K562 (cell line): ENCODE results near the gene CCDC186. TPM values are rescaled to one million over a fixed set of nuclear protein-coding genes. Genes with fewer than 3 reads are reported as not detected.

Experiments used
- ATAC-seq: fragments of 200-7000 bp; cut with Tn5 transposase; 3 replicates; pipeline ENCODE4 v1.9.1; 2020; ENCODE audit warnings: moderate library complexity
- BruUV-seq: library from RNA; stranded (reverse); fragments of 400-500 nt; replicated peaks from 2 replicates; lab custom pipeline; 2021; lab: Mats Ljungman, UMichigan
- CTCF ChIA-PET: fragments of 300-600 bp; formaldehyde crosslinking; extraction: SDS; loops from one replicate; lab custom pipeline; 2021; ENCODE audit warnings: low intra/inter-chr PET ratio; lab: Yijun Ruan, JAX
- POLR2A ChIA-PET: fragments of 300-600, 350-650 bp; sonication (Branson Sonifier 250); formaldehyde crosslinking; extraction: SDS; loops from one replicate; lab custom pipeline; 2021; ENCODE audit warnings: antibody characterized with exemption, inconsistent platforms; lab: Yijun Ruan, JAX
- DNase-seq, 4 experiments: peaks; one replicate each; pipeline versions ENCODE4 v3.0.0 to v3.0.0-alpha.2; 2011 to 2018; ENCODE audit warnings: low spot score in 3 of 4, mixed read lengths in 3 of 4; ENCODE audit errors: extremely low read depth in 1 of 4
- FAIRE-seq: peaks from 2 replicates; lab custom pipeline; 2011; peaks lifted over from hg19 to GRCh38; lab: Jason Lieb, UNC
- H2AFZ ChIP-seq: 2 replicates; pipeline ENCODE4 v1.6.0; 2011; ENCODE audit warnings: low read depth, low read length, control low read depth, inconsistent platforms
- H3K27ac ChIP-seq: fragments of 200-600 bp; 3 replicates; pipeline ENCODE4 v1.8.0; 2011; ENCODE audit warnings: low read depth, mild to moderate bottlenecking, control low read depth, inconsistent platforms, low read length, moderate library complexity, mixed read lengths; ENCODE audit errors: extremely low read depth
- H3K27me3 ChIP-seq, 2 experiments: fragments of 300-600 bp in 1 of 2; 2 replicates in 1 of 2; 3 replicates in 1 of 2; pipeline versions ENCODE4 v1.6.0 to v1.8.0; 2011; ENCODE audit warnings: inconsistent platforms in 2 of 2, low read length in 2 of 2, mild to moderate bottlenecking in 1 of 2, mixed read lengths in 1 of 2, moderate library complexity in 1 of 2; ENCODE audit not compliant: control insufficient read depth in 2 of 2, insufficient read depth in 2 of 2
- H3K36me3 ChIP-seq: fragments of 300-600 bp; 3 replicates; pipeline ENCODE4 v1.8.0; 2011; ENCODE audit warnings: mild to moderate bottlenecking, low read length, inconsistent platforms; ENCODE audit not compliant: control insufficient read depth, insufficient read depth
- H3K4me1 ChIP-seq, 2 experiments: fragments of 200-600 bp in 1 of 2; replicated peaks in 1 of 2; 2 replicates in 1 of 2; 3 replicates in 1 of 2; pipeline versions ENCODE4 v1.5.1 to v1.8.0; 2011; ENCODE audit warnings: inconsistent platforms in 2 of 2, low read length in 2 of 2, mild to moderate bottlenecking in 1 of 2, mixed read lengths in 1 of 2, moderate library complexity in 1 of 2; ENCODE audit not compliant: control insufficient read depth in 2 of 2, insufficient read depth in 2 of 2
- H3K4me2 ChIP-seq: 2 replicates; pipeline ENCODE4 v1.6.1; 2011; ENCODE audit warnings: low read length, control low read depth, inconsistent platforms, mixed read lengths; ENCODE audit not compliant: insufficient read depth
- H3K4me3 ChIP-seq: fragments of 200-600 bp; sonication (generic), shearing (Covaris generic); 2 replicates; pipeline ENCODE4 v1.5.1; 2016; ENCODE audit warnings: control low read depth, inconsistent platforms
- H3K79me2 ChIP-seq: fragments of 200-600 bp; 3 replicates; pipeline ENCODE4 v1.8.0; 2011; ENCODE audit warnings: low read length, inconsistent platforms; ENCODE audit not compliant: control insufficient read depth, insufficient read depth
- H3K9ac ChIP-seq, 2 experiments: 2 replicates each; pipeline versions ENCODE4 v1.6.0 to v1.6.1; 2011; ENCODE audit warnings: low read depth in 2 of 2, low read length in 2 of 2, control low read depth in 1 of 2, inconsistent platforms in 1 of 2, mild to moderate bottlenecking in 1 of 2, mixed read lengths in 1 of 2; ENCODE audit not compliant: insufficient read depth in 1 of 2
- H3K9me1 ChIP-seq: one replicate; pipeline ENCODE4 v1.6.0; 2011; ENCODE audit warnings: inconsistent platforms, mild to moderate bottlenecking, low read length, moderate library complexity; ENCODE audit not compliant: control insufficient read depth, insufficient read depth
- H3K9me3 ChIP-seq: replicated peaks from 2 replicates; pipeline ENCODE4 v1.5.1; 2011; ENCODE audit warnings: low read depth, low read length, inconsistent platforms; ENCODE audit not compliant: control insufficient read depth, insufficient read depth
- H4K20me1 ChIP-seq: replicated peaks from 2 replicates; pipeline ENCODE4 v1.6.1; 2011; ENCODE audit warnings: low read length, inconsistent platforms, mixed read lengths; ENCODE audit not compliant: control insufficient read depth, insufficient read depth
- CBX5 ChIP-seq: IDR thresholded peaks from 2 replicates; pipeline ENCODE4 v1.6.1; 2014; ENCODE audit warnings: low read depth, borderline replicate concordance
- CTBP1 ChIP-seq: fragments of 450-650 bp; IDR thresholded peaks from 2 replicates; pipeline ENCODE4 v1.6.1; 2016; ENCODE audit warnings: borderline replicate concordance
- EHMT2 ChIP-seq: fragments of 450-650 bp; IDR thresholded peaks from 2 replicates; pipeline ENCODE4 v1.6.1; 2018; ENCODE audit warnings: antibody characterized with exemption
- NEUROD1 ChIP-seq: fragments of 150-350 bp; IDR thresholded peaks from 2 replicates; pipeline ENCODE4 v1.6.1; 2014; ENCODE audit warnings: borderline replicate concordance, low read length, low read depth; ENCODE audit not compliant: partially characterized antibody
- SAFB ChIP-seq: fragments of 200-400 bp; formaldehyde crosslinking; IDR thresholded peaks from 2 replicates; pipeline ENCODE4 v1.6.1; 2017; ENCODE audit warnings: low read depth, low read length, borderline replicate concordance
- ZNF165 ChIP-seq: fragments of 250-450 bp; sonication (Bioruptor Pico); IDR thresholded peaks from 2 replicates; pipeline ENCODE4 v1.4.0; 2020; ENCODE audit warnings: borderline replicate concordance
- ZNF311 ChIP-seq: fragments of 250-450 bp; sonication (Bioruptor Pico); IDR thresholded peaks from 2 replicates; pipeline ENCODE4 v1.4.0; 2020; ENCODE audit warnings: mild to moderate bottlenecking, moderate library complexity
- WGBS: fragments of 100-300 bp; shearing (Covaris generic); methylation state at CpG from one replicate; pipeline ENCODE4 v1.1.6; 2016; ENCODE audit warnings: low coverage, mixed read lengths; ENCODE audit not compliant: insufficient coverage; ENCODE audit errors: missing lambda C conversion rate; 5-methylcytosine and 5-hydroxymethylcytosine counted together
- in situ Hi-C: fragments of 300-500 bp; cut with MboI; formaldehyde crosslinking; loops from 4 replicates; pipeline ENCODE4 v1.15.0; 2018; ENCODE audit warnings: inconsistent platforms, mixed read lengths
- intact Hi-C: fragments of 100-400 bp; cut with micrococcal nuclease; formaldehyde crosslinking; loops from 2 replicates; pipeline ENCODE4 v1.14.2; 2022
- microRNA counts: library from miRNA; unstranded; fragments of <30 nt; microRNA quantifications from one replicate; lab custom pipeline; 2016
- polyA plus RNA-seq, 8 experiments: library from polyadenylated mRNA; depleted of rRNA in 4 of 8; stranded (reverse) in 5 of 8; unstranded in 3 of 8; fragments of >200 nt; fragmentation: Nextera tagmentation in 2 of 8; fragmentation: Illumina TruSeq in 1 of 8; extraction: Ambion mirVana in 2 of 8; extraction: Trizol in 1 of 8; gene quantifications; 2 replicates each; pipeline versions ENCODE4 v1.2.1 to v1.2.3, GENCODE V29; 2011 to 2014; ENCODE audit warnings: inconsistent platforms in 1 of 8, missing spikeins in 1 of 8
- small RNA-seq: library from RNA; depleted of rRNA; stranded (forward); fragments of <200 nt; gene quantifications from one replicate; pipeline ENCODE3, GENCODE V24; 2014
- total RNA-seq, 7 experiments: library from RNA; depleted of rRNA in 6 of 7; stranded (reverse); fragments of >200 nt in 6 of 7; fragmentation: Illumina TruSeq in 2 of 7; extraction: Trizol in 2 of 7; gene quantifications; 2 replicates each; pipeline versions ENCODE4 v1.2.1 to v1.2.3, GENCODE V29; 2011 to 2021; ENCODE audit warnings: low replicate concordance in 1 of 7

Gene CCDC186
- total and polyA plus RNA-seq, 9 of the 15 experiments (the other 6 are each of a cell fraction or from before 2014, with no cell fraction given), result 2.0 to 7.5 (median 4.7) TPM

DNA sequence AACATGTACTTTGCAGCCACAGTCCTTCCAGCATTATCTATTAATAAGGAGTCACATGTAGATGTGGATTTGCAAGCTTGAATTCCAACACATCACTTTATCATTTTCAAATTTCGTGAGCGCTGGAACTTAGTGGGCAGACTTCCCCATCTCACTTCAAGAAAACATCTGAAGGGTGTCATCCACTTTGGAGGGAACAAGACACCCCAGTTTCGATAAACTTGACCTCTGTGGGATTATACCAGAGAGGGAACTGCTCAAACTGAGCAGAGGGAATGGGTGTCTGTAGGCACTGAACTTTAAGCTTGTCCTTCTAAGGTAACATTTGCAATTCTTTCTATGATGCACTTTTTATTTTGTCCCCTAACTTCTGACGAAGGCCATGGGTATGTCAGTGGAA lies 102.8 kb downstream of the CCDC186 start:
- Histone ChIP-seq H3K9me3 (no peaks in the 10 kb centered on the region), H3K4me2 (no peak overlapping the region), H3K79me2 (no peaks in the 10 kb centered on the region), H2AFZ (no peak overlapping the region), H4K20me1 (no peaks in the 10 kb centered on the region), H3K9me1 (no peaks in the 10 kb centered on the region), H3K36me3 (no peaks in the 10 kb centered on the region), H3K27me3 (peaks cover 0 to 2% of the 10 kb centered on the region in 2 experiments; a peak in 2 of 5 replicates)
- ChIA-PET CTCF (no interaction called here), POLR2A (no interaction called here)
- DNase-seq, result no peak
- no peak for ATAC-seq
- FAIRE-seq, result no peak
- TF ChIP-seq CBX5, result no peak
- no peak for TF ChIP-seq CTBP1
- TF ChIP-seq NEUROD1, result no peak
- no peak for TF ChIP-seq EHMT2
- TF ChIP-seq ZNF165, result no peak
- TF ChIP-seq SAFB, result no peak
- TF ChIP-seq ZNF311, result no peak
- TF ChIP-seq, all 486 proteins: peak for 0
- BruUV-seq, result no TSS peak
- Histone ChIP-seq H3K9ac (no peak overlapping the region), H3K4me1 (no peaks in the 10 kb centered on the region), H3K4me3 (no peak overlapping the region), H3K27ac (no peak overlapping the region)
- 0% methylated on average over 4 of the region's 4 CpGs for whole genome bisulfite sequencing
- in situ Hi-C loops, result no loop called here
- intact Hi-C loops, result no loop called here

MicroRNAs within 50 kb of the gene (microRNA counts, 767-probe panel; counts per million panel counts)
- not detected for microRNA hsa-miR-2110 (lab: Ali Mortazavi, UCI)

Small RNA genes within 50 kb of the gene (small RNA-seq; reads per million reads assigned to genes)
- not detected for gene RF02277
- gene RNU6-709P, result not detected

Other genes starting within 250 kb of the CCDC186 start
- 0.09 and 0.12 TPM in 2 replicates for gene ADRB1, start 130.3 kb downstream of the CCDC186 start, total RNA-seq (2014; rRNA removed)
- gene ADRB1, start 130.3 kb downstream of the CCDC186 start, total RNA-seq (2014; rRNA removed; fragmentation: Illumina TruSeq; extraction: Trizol), result 0.06 TPM in 1 of 2 replicates, not detected in the other
- not detected in 2 replicates for gene ADRB1, start 130.3 kb downstream of the CCDC186 start, total RNA-seq (2015; rRNA removed; fragmentation: Illumina TruSeq; extraction: Trizol)
- 0.07 and 0.11 TPM in 2 replicates for gene ADRB1, start 130.3 kb downstream of the CCDC186 start, total RNA-seq (2021)
- 0.07 TPM in 1 of 2 replicates, not detected in the other for gene ADRB1, start 130.3 kb downstream of the CCDC186 start, polyA plus RNA-seq (2011; rRNA removed)
- not detected in 2 replicates for gene ADRB1, start 130.3 kb downstream of the CCDC186 start, polyA plus RNA-seq (2014; fragmentation: Illumina TruSeq; extraction: Trizol)
- under 1 TPM in 1 of 2 experiments, not detected in 1; 0.07 TPM for gene ADRB1, start 130.3 kb downstream of the CCDC186 start, polyA plus RNA-seq (2014; fragmentation: Nextera tagmentation; extraction: Ambion mirVana)
- not detected in 2 replicates for gene ADRB1, start 130.3 kb downstream of the CCDC186 start, polyA plus RNA-seq (2014; rRNA removed)
- gene TDRD1, start 5.2 kb upstream of the CCDC186 start, total RNA-seq (2014; rRNA removed), result not detected in 2 replicates
- gene TDRD1, start 5.2 kb upstream of the CCDC186 start, total RNA-seq (2014; rRNA removed; fragmentation: Illumina TruSeq; extraction: Trizol), result not detected in 2 replicates
- not detected in 2 replicates for gene TDRD1, start 5.2 kb upstream of the CCDC186 start, total RNA-seq (2015; rRNA removed; fragmentation: Illumina TruSeq; extraction: Trizol)
- gene TDRD1, start 5.2 kb upstream of the CCDC186 start, total RNA-seq (2021), result not detected in 2 replicates
- gene TDRD1, start 5.2 kb upstream of the CCDC186 start, polyA plus RNA-seq (2011; rRNA removed), result not detected in 2 replicates
- gene TDRD1, start 5.2 kb upstream of the CCDC186 start, polyA plus RNA-seq (2014; fragmentation: Illumina TruSeq; extraction: Trizol), result not detected in 2 replicates
- gene TDRD1, start 5.2 kb upstream of the CCDC186 start, polyA plus RNA-seq (2014; fragmentation: Nextera tagmentation; extraction: Ambion mirVana), result not detected
- not detected in 2 replicates for gene TDRD1, start 5.2 kb upstream of the CCDC186 start, polyA plus RNA-seq (2014; rRNA removed)
- not detected in 2 replicates for gene VWA2, start 65.1 kb upstream of the CCDC186 start, total RNA-seq (2014; rRNA removed)
- gene VWA2, start 65.1 kb upstream of the CCDC186 start, total RNA-seq (2014; rRNA removed; fragmentation: Illumina TruSeq; extraction: Trizol), result not detected in 2 replicates
- gene VWA2, start 65.1 kb upstream of the CCDC186 start, total RNA-seq (2015; rRNA removed; fragmentation: Illumina TruSeq; extraction: Trizol), result not detected in 2 replicates
- gene VWA2, start 65.1 kb upstream of the CCDC186 start, total RNA-seq (2021), result not detected in 2 replicates
- not detected in 2 replicates for gene VWA2, start 65.1 kb upstream of the CCDC186 start, polyA plus RNA-seq (2011; rRNA removed)
- not detected in 2 replicates for gene VWA2, start 65.1 kb upstream of the CCDC186 start, polyA plus RNA-seq (2014; fragmentation: Illumina TruSeq; extraction: Trizol)
- not detected for gene VWA2, start 65.1 kb upstream of the CCDC186 start, polyA plus RNA-seq (2014; fragmentation: Nextera tagmentation; extraction: Ambion mirVana)
- not detected in 2 replicates for gene VWA2, start 65.1 kb upstream of the CCDC186 start, polyA plus RNA-seq (2014; rRNA removed)
- not detected in 2 replicates for gene AFAP1L2, start 230.3 kb upstream of the CCDC186 start, total RNA-seq (2014; rRNA removed)
- not detected in 2 replicates for gene AFAP1L2, start 230.3 kb upstream of the CCDC186 start, total RNA-seq (2014; rRNA removed; fragmentation: Illumina TruSeq; extraction: Trizol)
- gene AFAP1L2, start 230.3 kb upstream of the CCDC186 start, total RNA-seq (2015; rRNA removed; fragmentation: Illumina TruSeq; extraction: Trizol), result not detected in 2 replicates
- gene AFAP1L2, start 230.3 kb upstream of the CCDC186 start, total RNA-seq (2021), result 0.07 TPM in 2 replicates
- not detected in 2 replicates for gene AFAP1L2, start 230.3 kb upstream of the CCDC186 start, polyA plus RNA-seq (2011; rRNA removed)
- not detected in 2 replicates for gene AFAP1L2, start 230.3 kb upstream of the CCDC186 start, polyA plus RNA-seq (2014; fragmentation: Illumina TruSeq; extraction: Trizol)
- not detected for gene AFAP1L2, start 230.3 kb upstream of the CCDC186 start, polyA plus RNA-seq (2014; fragmentation: Nextera tagmentation; extraction: Ambion mirVana)
- gene AFAP1L2, start 230.3 kb upstream of the CCDC186 start, polyA plus RNA-seq (2014; rRNA removed), result not detected in 2 replicates